HL-60 (cell line): ENCODE measurements around the gene EYA4.

Experiments used
- POLR2AphosphoS5 ChIP-seq: IDR thresholded peaks from 2 replicates; pipeline ENCODE4 v1.6.1; 2012; ENCODE audit warnings: low read depth
- SPI1 ChIP-seq: IDR thresholded peaks from 2 replicates; pipeline ENCODE4 v1.6.1; 2012; ENCODE audit warnings: low read depth, mild to moderate bottlenecking, borderline replicate concordance
- TF ChIP-seq, protein P1 (sequence below): IDR thresholded peaks from one replicate; pipeline ENCODE4 v1.5.1; 2011; ENCODE audit warnings: low read length, control low read depth, inconsistent platforms; ENCODE audit not compliant: insufficient read depth

DNA sequence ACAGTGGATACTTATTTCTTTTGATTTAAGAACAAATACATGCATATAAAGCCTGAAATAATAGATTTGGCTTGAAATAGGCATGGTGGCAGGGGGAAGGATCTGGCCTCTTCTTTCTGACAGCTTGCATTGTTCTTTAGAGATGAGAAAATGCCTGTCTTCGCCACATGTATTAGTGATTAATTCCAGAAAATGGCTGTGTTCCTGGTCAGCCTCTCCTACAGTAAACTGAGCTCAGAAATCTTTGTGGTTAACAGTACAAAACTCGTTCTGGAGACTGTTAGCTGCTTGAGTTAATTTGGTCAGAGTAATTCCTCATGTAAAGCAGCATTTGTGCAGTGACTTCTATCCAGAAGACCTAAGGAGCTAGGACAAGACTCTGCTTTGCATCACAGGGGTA is 151.5 kb downstream of the EYA4 start:
- TF ChIP-seq, protein P1, sequence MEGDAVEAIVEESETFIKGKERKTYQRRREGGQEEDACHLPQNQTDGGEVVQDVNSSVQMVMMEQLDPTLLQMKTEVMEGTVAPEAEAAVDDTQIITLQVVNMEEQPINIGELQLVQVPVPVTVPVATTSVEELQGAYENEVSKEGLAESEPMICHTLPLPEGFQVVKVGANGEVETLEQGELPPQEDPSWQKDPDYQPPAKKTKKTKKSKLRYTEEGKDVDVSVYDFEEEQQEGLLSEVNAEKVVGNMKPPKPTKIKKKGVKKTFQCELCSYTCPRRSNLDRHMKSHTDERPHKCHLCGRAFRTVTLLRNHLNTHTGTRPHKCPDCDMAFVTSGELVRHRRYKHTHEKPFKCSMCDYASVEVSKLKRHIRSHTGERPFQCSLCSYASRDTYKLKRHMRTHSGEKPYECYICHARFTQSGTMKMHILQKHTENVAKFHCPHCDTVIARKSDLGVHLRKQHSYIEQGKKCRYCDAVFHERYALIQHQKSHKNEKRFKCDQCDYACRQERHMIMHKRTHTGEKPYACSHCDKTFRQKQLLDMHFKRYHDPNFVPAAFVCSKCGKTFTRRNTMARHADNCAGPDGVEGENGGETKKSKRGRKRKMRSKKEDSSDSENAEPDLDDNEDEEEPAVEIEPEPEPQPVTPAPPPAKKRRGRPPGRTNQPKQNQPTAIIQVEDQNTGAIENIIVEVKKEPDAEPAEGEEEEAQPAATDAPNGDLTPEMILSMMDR: no peak
- TF ChIP-seq POLR2AphosphoS5 (no peak), SPI1 (no peak)
